ENCODE data around the gene ZNF627. TPM values are rescaled to one million over a fixed set of nuclear protein-coding genes. Genes with fewer than 3 reads are reported as not detected.

ZNF627 gene
- total RNA-seq, 4 donors from 2014 or later = 0.40 to 10.2 (median 7.0) TPM

DNA sequence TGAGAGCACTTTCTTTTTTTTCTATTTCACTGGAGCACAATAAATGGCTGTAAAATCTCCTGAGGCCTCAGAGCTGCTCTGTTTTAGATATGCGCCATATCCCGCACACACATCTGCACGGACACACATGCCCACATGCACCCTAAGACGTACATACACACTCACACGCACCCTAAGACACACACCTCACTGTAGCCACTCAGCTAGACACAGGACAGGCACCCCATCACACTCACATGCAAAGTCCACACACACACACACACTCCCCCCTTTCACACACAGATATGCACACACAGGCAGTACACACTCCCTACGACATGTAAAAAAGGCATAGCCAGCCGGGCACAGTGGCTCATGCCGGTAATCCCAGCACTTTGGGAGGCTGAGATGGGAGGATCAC is 47.0 kb upstream of the ZNF627 start:
- intact Hi-C loops (cut with DNase I; ENCODE audit: low total_unique reads) (no loop called here), in situ Hi-C loops (cut with MboI; ENCODE audit: low pct_ligation_motif_present in 1 of 4, low pct_unique_long_range_greater_than_20kb in 1 of 4, low sequenced_read_pairs in 3 of 4) (no loop called here)
- no peaks in the 10 kb centered on the region for H3K4me1 ChIP-seq
- H3K36me3 ChIP-seq = peaks cover 0 to 6% (median 0%) of the 10 kb centered on the region in 4 donors
- DNase-seq = no peak
- H3K27ac ChIP-seq = peak overlapping the region in 3 of 4 donors; percentile 61 to 88 (median 85)
- no peak for TF ChIP-seq POLR2A (IDR thresholded peaks at IDR 0.05)
- TF ChIP-seq, protein P1, sequence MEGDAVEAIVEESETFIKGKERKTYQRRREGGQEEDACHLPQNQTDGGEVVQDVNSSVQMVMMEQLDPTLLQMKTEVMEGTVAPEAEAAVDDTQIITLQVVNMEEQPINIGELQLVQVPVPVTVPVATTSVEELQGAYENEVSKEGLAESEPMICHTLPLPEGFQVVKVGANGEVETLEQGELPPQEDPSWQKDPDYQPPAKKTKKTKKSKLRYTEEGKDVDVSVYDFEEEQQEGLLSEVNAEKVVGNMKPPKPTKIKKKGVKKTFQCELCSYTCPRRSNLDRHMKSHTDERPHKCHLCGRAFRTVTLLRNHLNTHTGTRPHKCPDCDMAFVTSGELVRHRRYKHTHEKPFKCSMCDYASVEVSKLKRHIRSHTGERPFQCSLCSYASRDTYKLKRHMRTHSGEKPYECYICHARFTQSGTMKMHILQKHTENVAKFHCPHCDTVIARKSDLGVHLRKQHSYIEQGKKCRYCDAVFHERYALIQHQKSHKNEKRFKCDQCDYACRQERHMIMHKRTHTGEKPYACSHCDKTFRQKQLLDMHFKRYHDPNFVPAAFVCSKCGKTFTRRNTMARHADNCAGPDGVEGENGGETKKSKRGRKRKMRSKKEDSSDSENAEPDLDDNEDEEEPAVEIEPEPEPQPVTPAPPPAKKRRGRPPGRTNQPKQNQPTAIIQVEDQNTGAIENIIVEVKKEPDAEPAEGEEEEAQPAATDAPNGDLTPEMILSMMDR (IDR thresholded peaks at IDR 0.05) = no peak
- 80 to 89% methylated on average over 1 to 8 of the region's 8 CpGs for WGBS, 2 donors (ENCODE audit: low coverage in 1 of 2)
- H3K9me3 ChIP-seq = no peaks in the 10 kb centered on the region
- no peak overlapping the region for H3K4me3 ChIP-seq
- no peaks in the 10 kb centered on the region for H3K27me3 ChIP-seq

DNA sequence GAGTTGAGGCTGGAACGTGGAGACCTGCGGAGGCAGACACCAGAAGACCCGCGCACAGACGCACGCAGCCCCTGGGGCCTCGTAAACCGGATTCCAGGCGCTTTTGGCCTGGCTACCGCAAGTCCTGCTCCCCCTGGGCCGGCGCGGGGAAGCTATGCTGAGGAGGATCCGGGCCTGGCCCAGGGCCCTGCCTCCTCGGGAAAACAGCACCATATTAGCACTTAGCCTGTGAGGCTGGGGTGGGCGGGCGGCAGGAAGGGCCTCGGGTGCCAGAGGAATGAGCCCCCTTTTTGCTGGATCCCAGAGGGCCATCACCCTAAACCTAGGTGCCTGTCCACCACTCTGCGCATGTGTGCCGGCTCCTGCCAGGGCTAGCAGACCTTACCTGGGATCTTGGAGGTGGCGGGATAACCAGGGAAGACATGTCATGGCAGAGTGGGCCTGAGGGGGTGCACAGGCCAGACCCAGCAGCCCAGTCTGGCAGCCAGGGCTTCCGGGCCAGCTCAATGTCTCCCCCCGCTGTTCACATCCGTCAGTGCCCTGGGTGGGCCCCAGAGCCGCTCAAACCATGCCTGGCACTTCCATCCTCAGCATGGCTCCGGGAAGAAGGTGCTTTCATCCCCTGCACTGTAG is 45.6 kb upstream of the ZNF627 start:
- 58 to 73% methylated on average over 2 to 26 of the region's 26 CpGs for WGBS, 2 donors (ENCODE audit: low coverage in 1 of 2)
- Histone ChIP-seq H3K27ac (peak overlapping the region; percentile 61 to 88 (median 78)), H3K4me3 (no peak overlapping the region), H3K27me3 (no peaks in the 10 kb centered on the region), H3K36me3 (peaks cover 0 to 6% (median 0%) of the 10 kb centered on the region in 4 donors), H3K4me1 (peaks cover 0 to 2% (median 1%) of the 10 kb centered on the region in 4 donors), H3K9me3 (no peaks in the 10 kb centered on the region)
- intact Hi-C loops (cut with DNase I; ENCODE audit: low total_unique reads) = no loop called here
- TF ChIP-seq POLR2AphosphoS5 (IDR thresholded peaks at IDR 0.05) = no peak
- peak; percentile 19 for TF ChIP-seq EP300 (IDR thresholded peaks at IDR 0.05; ENCODE audit: low read depth)
- TF ChIP-seq POLR2A (IDR thresholded peaks at IDR 0.05) = peak; percentile 13
- TF ChIP-seq, protein P1 (IDR thresholded peaks at IDR 0.05) = peak in 3 of 5 experiments; percentile 13 to 23 (median 14)
- peak; percentile 26 for DNase-seq
- in situ Hi-C loops (cut with MboI; ENCODE audit: low pct_ligation_motif_present in 1 of 4, low pct_unique_long_range_greater_than_20kb in 1 of 4, low sequenced_read_pairs in 3 of 4) = no loop called here

DNA sequence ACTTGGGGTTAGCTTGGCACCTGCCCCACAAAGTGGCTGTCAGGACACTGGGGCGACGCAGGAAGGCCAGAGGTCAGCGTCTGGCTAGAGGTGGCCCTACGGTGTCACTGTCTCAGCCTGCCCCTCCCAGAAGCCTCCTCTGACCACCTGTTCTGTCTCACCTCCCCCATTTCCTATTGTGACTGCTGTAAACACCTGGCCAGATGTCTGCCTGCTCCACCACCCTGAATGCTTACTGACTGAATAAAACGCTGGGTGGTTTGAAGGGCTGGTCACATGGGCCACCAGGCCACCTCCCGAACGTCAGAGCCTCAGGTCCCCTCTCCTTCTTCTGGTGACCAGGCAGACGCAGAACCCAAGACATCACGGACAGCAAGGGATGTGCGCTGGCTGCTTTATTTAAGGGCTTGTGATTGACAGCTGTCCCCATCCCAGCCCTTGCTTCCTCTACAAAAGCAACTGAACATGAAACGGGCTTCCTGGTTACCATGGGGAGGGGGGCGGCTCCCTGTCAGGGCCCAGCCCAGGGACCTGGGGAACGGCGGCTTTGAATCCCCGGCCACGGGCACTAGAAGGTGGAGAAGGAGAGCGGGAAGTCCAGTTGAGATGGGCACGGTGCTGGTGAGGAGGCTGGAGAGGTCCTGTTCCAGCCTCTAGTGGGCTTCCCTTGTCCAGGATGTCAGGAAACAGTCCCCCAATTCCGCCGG is 44.5 kb upstream of the ZNF627 start:
- intact Hi-C loops (cut with DNase I; ENCODE audit: low total_unique reads) (no loop called here), in situ Hi-C loops (cut with MboI; ENCODE audit: low pct_ligation_motif_present in 1 of 4, low pct_unique_long_range_greater_than_20kb in 1 of 4, low sequenced_read_pairs in 3 of 4) (no loop called here)
- Histone ChIP-seq H3K36me3 (peaks cover 0 to 6% (median 0%) of the 10 kb centered on the region in 4 donors), H3K9me3 (no peaks in the 10 kb centered on the region), H3K4me1 (peaks cover 1 to 12% (median 7%) of the 10 kb centered on the region in 4 donors), H3K27me3 (no peaks in the 10 kb centered on the region), H3K27ac (peak overlapping the region; percentile 61 to 88 (median 78)), H3K4me3 (no peak overlapping the region)
- no peak for DNase-seq
- TF ChIP-seq, protein P1 (IDR thresholded peaks at IDR 0.05) = no peak
- WGBS, 2 donors (ENCODE audit: low coverage in 1 of 2) = 80 to 90% methylated on average over 2 to 20 of the region's 20 CpGs

DNA sequence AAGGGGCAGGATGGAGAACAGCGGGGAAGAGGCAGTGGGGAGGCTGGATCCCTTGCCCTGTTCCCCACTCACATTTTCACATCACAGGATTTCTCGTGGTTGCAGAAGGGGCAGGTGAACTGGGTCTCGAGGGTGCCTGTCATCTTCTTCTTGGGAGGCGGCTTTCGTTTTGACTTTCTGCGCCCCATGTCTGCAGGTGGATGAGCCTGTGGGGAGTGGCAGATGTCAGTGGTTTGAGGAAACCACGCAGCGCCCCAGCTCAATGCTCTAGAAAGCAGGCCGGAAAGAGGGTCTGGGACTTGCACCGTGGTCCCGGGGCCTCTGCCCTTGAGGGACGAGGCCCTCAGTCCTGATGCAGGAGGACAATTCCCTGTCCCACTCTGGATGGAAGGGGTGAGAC is 43.1 kb upstream of the ZNF627 start:
- Histone ChIP-seq H3K4me3 (no peak overlapping the region), H3K9me3 (no peaks in the 10 kb centered on the region), H3K27me3 (no peaks in the 10 kb centered on the region), H3K27ac (peak overlapping the region in 2 of 4 donors; percentile 3 to 88), H3K4me1 (peaks cover 6 to 20% (median 14%) of the 10 kb centered on the region in 4 donors), H3K36me3 (peaks cover 0 to 6% (median 0%) of the 10 kb centered on the region in 4 donors)
- WGBS, 2 donors (ENCODE audit: low coverage in 1 of 2) = 80% methylated on average over 12 of the region's 12 CpGs; no CpG with 5 or more reads in 1 of the 2 donors
- in situ Hi-C loops (cut with MboI; ENCODE audit: low pct_ligation_motif_present in 1 of 4, low pct_unique_long_range_greater_than_20kb in 1 of 4, low sequenced_read_pairs in 3 of 4) (no loop called here), intact Hi-C loops (cut with DNase I; ENCODE audit: low total_unique reads) (no loop called here)
- peak; percentile 36 for DNase-seq
- TF ChIP-seq EP300 (IDR thresholded peaks at IDR 0.05; ENCODE audit: low read depth) (no peak), POLR2A (IDR thresholded peaks at IDR 0.05) (no peak), POLR2AphosphoS5 (IDR thresholded peaks at IDR 0.05) (no peak)
- TF ChIP-seq, protein P1 (IDR thresholded peaks at IDR 0.05) = no peak
